GM21390 (cell line): ENCODE results near the gene RNF181.
"Not testable (repeated sequence)": the region's sequence is repeated elsewhere in the genome, so short reads cannot be mapped to it uniquely, and the experiment has no call there.

Experiments
- ATAC-seq: cut with Tn5 transposase; IDR thresholded peaks from one replicate; pipeline ENCODE4 v1.9.1; 2021; ENCODE audit not compliant: unreplicated experiment

RNF181 gene

DNA sequence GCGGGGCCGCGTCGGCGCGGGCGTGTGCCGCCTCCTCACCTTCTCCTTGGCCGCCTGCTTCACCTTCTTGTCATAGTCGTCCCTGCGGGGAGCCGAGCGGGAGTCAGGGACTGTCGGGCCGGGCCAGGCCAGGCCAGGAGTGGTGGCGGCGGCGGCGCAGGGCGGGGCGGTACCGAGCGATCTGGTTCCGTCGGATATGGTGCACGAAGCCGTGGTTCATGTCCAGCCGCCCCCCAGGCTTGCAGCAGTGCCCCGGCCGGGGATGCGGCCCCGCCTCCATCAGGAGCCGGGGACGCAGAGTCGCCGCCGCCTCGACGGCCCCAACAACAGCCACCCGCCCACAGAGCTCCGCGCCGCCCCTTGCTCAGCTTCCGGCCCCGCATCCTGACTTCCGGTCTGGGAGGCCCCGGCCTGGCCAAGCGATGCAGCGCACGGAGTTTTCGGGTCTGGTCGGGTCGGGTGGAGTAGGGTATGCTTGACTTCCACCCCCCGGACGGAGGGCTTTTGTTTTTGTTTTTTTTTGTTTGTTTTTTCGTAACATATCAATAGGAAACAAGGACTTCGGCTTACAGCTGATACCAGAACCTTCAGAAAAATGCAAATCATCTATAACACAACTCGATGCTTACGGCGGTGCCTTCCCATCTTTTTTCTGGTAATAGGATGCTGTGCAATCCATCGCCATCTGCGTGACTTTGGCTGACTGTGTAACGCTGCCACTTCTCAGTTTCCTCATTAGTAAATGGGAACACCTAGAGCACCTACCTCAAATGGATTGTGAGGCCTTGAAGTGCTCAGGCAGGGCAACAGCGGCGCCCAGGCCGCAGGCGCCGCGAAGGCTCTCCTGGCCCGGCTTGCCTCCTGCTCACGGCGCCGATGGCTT, 16.4 kb downstream of the RNF181 start, which contains the start of gene C2orf68:
TSS of gene C2orf68 (minus strand) at position 362 of the 883 bp plus-strand sequence. CDS start at position 280, 82 bp downstream.
- peak; percentile 75 for ATAC-seq

DNA sequence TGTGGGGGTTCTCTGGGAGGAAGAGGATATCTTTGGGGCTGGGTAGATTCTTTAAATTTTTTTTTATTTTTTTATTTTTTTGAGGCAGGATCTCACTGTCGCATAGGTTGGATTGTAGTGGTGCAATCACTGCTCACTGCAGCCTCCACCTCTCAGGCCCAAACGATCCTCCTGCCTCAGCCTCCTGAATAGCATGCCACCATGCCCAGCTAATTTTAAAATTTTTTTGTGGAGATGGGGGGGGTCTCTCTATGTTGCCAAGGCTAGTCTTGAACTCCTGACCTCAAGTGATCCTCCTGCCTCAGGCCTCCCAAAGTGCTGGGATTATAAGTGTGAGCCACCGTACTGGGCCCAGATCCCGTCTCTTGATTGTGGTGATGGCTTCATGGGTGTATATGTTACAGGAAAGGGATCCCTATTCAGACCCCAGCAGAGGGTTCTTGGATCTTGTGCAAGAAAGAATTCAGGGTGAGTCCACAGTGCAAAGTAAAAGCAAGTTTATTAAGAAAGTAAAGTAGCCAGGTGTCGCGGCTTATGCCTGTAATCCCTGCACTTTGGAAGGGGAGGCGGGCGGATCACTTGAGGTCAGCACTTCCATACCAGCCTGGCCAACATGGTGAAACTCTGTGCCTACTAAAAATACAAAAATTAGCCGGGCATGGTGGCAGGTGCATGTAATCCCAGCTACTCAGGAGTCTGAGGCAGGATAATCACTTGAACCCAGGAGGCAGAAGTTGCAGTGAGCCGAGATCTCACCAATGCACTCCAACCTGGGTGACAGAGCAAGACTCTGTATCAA, 18.4 kb downstream of the RNF181 start:
- no peak for ATAC-seq

DNA sequence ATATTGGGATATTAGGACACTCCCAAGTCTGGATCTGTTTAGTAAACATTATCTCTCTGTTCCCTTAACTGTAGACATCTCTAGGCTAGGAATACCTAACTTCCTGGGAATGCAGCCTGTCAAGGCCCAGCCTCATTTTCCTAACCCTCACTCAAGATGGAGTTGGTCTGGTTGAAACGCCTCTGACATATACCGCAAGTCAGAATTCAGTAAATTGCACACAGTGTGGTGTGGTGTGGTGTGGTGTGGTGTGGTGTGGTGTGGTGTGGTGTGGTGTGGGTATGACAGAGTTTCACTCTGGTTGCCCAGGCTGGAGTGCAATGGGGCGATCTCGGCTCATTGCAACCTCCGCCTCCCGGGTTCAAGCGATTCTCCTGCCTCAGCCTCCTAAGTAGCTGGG, 19.2 kb downstream of the RNF181 start:
- ATAC-seq = not testable (repeated sequence)

DNA sequence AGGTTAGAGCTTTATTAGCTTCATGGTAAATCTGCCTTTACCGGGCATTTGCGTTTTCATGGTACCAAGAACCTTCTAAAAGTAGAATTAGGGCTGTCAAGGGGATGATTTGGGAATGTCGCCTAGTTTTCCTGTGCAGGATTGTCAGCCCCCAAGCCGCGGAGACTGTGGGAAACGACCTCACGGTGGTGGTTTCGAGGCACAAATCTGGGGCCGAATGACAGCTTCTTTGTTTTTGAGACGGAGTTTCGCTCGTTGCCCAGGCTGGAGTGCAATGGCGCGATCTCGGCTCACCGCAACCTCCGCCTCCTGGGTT, 19.8 kb downstream of the RNF181 start:
- ATAC-seq = no peak

DNA sequence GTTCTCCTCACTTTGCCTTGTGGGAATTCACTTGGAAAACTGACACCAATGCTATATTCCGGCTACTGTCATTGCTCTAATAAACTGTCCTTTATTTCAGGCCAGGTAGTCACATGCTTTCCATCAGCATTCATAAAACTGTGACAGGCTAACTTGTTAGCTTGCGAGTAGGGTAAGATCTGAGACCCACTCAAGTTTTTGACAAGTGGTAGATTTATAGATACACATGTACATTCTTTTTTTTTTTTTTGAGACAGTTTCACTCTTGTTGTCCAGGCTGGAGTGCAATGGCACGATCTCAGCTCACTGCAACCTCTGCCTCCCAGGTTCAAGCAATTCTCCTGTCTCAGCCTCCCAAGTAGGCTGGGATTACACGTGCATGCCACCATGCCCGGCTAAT, 22.2 kb downstream of the RNF181 start:
- ATAC-seq = not testable (repeated sequence)

DNA sequence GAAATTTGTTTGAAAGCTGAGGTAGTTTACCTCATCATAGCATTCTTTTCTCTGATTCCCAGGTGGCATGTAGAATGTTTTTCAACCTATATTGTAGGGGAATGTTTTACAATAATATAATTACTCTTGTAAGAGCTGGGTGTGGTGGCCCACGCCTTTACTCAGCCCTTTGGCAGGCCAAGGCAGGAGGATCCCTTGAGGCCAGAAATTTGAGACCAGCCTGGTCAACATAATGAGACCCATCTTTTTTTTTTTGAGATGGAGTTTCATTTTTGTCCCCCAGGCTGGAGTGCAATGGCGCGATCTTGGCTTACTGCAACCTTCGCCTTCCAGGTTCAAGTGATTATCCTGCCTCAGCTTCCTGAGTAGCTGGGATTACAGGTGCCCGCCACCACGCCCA, 24.1 kb downstream of the RNF181 start:
- ATAC-seq = no peak

DNA sequence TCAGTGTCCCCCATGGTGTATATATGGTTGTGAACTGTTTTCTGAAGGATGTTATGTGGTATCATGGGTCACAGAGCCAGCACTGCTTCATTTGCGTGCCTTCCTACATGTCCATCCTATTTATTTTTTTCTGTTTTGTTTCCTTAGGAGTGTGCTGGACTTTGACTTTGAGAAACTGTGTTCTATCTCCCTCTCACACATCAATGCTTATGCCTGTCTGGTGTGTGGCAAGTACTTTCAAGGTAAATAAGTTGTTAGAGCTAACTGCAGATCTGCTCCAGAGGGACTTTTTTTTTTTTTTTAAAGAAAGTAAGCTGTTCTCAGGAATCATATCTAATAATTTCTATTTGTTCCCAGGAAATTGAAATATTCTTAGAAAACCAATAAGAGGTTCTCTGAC, 25.8 kb downstream of the RNF181 start:
- no peak for ATAC-seq

DNA sequence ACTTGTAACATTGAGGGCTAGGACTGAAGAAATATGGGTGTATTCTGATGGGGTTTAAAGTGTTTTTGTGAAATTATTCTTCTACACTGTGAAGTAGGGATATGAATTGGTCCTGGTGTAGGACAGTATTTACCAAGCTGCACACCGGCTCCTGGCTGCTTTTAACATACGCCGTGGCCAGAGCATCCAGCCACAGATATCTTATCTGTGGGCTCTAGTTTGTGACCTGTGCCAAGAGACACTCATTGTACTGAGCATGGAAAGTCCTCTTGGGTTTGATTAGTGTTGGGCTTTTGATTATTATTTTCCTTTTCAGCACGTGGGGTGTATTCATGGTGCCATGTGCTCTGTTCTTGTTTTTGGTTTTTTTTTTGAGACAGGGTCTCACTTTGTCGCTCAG, 28.4 kb downstream of the RNF181 start:
- ATAC-seq = no peak

DNA sequence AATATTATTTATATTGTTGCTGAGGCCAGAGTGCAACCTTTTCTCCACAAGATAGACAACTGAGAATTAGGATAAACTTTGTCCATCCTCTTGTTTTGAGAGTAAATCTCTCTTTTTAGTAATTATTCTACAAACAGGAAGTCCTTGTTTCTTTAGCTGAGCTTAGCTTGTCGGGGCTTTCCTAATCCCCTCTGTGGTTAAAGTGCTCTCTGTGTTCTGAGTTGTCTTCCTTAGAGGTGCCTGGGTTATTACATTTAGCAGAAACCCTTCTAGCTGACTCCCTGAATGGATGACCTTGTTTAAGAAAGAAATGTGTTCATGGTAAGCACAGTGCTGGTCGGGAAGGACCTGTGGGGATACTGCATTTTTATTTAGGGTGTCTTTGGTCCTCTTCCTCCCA, 33.1 kb downstream of the RNF181 start:
- no peak for ATAC-seq

DNA sequence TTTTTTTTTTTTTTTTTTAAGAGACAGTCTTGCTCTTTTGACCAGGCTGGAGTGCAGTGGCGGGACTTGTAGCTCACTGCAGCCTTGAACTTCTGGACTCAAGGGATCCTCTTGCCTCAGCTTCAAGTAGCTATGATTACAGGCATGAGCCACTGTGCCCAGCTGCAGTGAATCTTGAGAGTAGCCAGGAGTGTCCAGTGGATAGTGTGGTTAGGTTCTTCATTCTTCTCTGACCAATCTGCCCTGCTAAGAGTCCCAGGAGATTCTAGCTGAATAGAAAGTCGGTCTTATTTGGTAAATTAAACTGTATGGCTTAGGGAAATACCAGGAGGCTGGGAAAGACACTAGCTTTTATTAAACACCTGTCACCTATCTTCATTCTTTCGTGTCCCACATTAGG, 35.8 kb downstream of the RNF181 start:
- ATAC-seq = no peak

DNA sequence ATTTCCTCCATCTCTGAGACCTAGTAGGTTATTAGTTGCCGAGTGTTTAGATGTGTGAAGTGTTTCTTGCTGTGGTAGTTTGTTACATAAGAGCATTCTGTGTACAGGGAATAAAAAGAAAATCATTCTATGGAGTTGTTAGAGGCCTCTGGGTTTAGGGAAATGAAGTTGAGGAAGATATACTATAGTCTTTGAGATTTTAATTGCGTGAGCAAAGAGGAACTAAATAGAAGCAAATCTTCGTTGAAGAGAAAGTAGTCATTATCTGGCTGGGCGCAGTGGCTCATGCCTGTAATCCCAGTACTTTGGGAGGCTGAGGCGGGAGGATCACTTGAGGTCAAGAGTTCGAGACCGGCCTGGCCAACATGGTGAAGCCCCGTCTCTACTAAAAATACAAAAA, 39.5 kb downstream of the RNF181 start:
- ATAC-seq = no peak

DNA sequence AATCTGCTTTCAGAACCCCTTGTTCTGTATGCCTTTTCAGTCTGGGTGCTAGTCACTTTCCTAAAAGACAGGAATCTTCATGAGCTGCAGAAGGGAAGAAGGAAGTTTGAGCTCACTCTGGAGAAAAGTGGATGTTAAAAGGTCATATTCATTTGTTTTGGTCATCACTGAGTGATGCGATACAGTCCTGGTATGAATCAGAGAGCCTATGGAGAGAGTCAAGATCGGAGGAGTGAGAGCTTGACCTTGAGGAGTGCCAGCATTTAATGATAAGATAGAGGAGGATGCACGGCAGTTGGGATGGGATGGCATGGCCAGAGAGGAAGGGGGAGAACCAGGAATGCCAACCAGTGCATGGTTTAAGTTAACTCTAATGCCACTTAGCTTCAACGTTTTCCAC, 40.1 kb downstream of the RNF181 start:
- no peak for ATAC-seq

DNA sequence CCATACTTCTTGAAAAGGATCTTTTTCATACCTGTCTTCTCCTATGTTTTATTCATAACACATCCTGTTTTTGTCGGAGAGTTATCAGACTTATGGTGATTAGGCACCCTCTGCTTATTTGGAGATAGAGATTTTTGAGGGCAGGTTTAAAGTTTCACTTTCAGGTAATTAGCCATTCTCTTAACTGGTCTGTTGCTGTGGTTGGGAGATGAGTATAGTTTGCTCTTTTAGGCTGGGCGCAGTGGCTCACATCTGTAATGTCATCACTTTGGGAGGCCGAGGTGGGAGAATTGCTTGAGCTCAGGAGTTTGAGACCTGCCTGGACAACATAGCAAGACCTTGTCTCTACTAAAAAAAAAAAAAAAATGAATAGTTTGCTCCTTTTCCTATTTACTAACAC, 47.2 kb downstream of the RNF181 start:
- peak; percentile 58 for ATAC-seq

DNA sequence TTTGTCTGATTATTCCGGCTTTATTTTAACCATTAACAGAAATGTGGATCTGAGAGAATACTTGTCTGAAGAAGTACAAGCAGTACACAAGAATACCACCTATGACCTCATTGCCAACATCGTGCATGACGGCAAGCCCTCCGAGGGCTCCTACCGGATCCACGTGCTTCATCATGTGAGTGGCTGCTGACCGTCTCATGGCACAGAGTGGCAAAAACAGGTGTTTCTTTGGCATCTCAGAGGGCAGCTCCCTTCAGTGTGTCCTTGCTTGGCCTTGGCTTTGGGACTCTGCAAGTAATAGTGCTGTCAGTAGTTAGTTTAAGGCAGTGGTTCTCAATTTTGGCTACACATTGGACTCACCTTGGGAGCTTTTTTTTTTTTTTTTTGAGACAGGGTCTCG, 49.4 kb downstream of the RNF181 start:
- ATAC-seq = no peak

DNA sequence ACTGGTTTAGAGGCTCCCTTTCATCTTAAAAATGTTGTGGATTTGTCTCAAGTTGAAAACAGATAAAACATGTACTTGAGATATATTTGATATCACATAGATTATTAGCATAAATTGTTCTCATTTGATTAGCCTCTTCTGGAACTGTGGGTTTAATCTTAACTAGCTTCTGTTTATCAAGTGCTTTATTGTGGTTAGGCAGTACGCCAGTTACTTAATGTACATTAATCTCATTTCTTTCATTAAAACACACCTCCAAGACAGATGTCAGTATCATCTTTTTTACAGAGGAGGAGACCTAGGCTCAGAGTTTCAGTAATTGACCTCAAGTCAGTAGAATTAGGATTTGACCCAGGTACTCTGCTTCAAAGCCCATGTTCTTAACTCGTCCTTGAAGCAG, 50.6 kb downstream of the RNF181 start:
- no peak for ATAC-seq
